Activated gamma-delta T cell treated with Interleukin-2 at 50 U/mL for 16 hours (primary cell): Measurements from ENCODE around the gene GYPE.
A peak's percentile ranks its signal among the peaks of the same experiment; 100 is the strongest.
"Not testable (repeated sequence)": the region's sequence is repeated elsewhere in the genome, so short reads cannot be mapped to it uniquely, and the experiment has no call there.

ENCODE experiments used
- DNase-seq: peaks from one replicate; pipeline ENCODE4 v3.0.0-alpha.2; 2020

GYPE gene

GRCh38 chr4:143905440-143905839 is at the start of gene GYPE:
TSS of gene GYPE (minus strand) at chr4:143905559. CDS start at chr4:143905507, 52 bp downstream.
- DNase-seq, result not testable (repeated sequence)

- not testable (repeated sequence) for DNase-seq
Observed at GRCh38 chr4:143951458-143951972, 46.2 kb upstream of the GYPE start.

GRCh38 chr4:143950967-143951366 is 45.6 kb upstream of the GYPE start:
- not testable (repeated sequence) for DNase-seq

GRCh38 chr4:143950185-143950584 is 44.8 kb upstream of the GYPE start:
- not testable (repeated sequence) for DNase-seq

- DNase-seq, result not testable (repeated sequence)
Observed at GRCh38 chr4:143947493-143947892, 42.1 kb upstream of the GYPE start.

- DNase-seq, result not testable (repeated sequence)
Observed at GRCh38 chr4:143940708-143941107, 35.3 kb upstream of the GYPE start.

GRCh38 chr4:143939528-143939927 is 34.2 kb upstream of the GYPE start:
- DNase-seq, result no peak

- DNase-seq, result not testable (repeated sequence)
Observed at GRCh38 chr4:143938890-143939289, 33.5 kb upstream of the GYPE start.

GRCh38 chr4:143921181-143921580 is 15.8 kb upstream of the GYPE start:
- no peak for DNase-seq

GRCh38 chr4:143916485-143916884 is 11.1 kb upstream of the GYPE start:
- DNase-seq, result not testable (repeated sequence)

GRCh38 chr4:143912478-143912877 is 7.1 kb upstream of the GYPE start:
- DNase-seq, result not testable (repeated sequence)

- peak; percentile 8 for DNase-seq
Observed at GRCh38 chr4:143911528-143912417, 6.4 kb upstream of the GYPE start.

GRCh38 chr4:143910906-143911305 is 5.5 kb upstream of the GYPE start:
- not testable (repeated sequence) for DNase-seq

GRCh38 chr4:143907811-143908210 is 2.5 kb upstream of the GYPE start:
- not testable (repeated sequence) for DNase-seq

GRCh38 chr4:143904431-143904830 is 928 bp downstream of the GYPE start:
- not testable (repeated sequence) for DNase-seq

GRCh38 chr4:143890323-143890722 is 15.0 kb downstream of the GYPE start:
- not testable (repeated sequence) for DNase-seq

- DNase-seq, result not testable (repeated sequence)
Observed at GRCh38 chr4:143888189-143888588, 17.2 kb downstream of the GYPE start.

- not testable (repeated sequence) for DNase-seq
Observed at GRCh38 chr4:143884965-143885364, 20.4 kb downstream of the GYPE start.

GRCh38 chr4:143883529-143883928 is 21.8 kb downstream of the GYPE start:
- DNase-seq, result no peak

GRCh38 chr4:143882892-143883291 is 22.5 kb downstream of the GYPE start:
- no peak for DNase-seq

GRCh38 chr4:143879561-143879960 is 25.8 kb downstream of the GYPE start:
- DNase-seq, result not testable (repeated sequence)

- not testable (repeated sequence) for DNase-seq
Observed at GRCh38 chr4:143875357-143875756, 30.0 kb downstream of the GYPE start.

- DNase-seq, result not testable (repeated sequence)
Observed at GRCh38 chr4:143870523-143871268, 34.7 kb downstream of the GYPE start.
